GM12892 (cell line): Measurements from ENCODE around the gene IL20RB.

Source experiments
- POLR2AphosphoS5 ChIP-seq: IDR thresholded peaks from 2 replicates; pipeline ENCODE4 v1.6.1; 2011; ENCODE audit warnings: low read depth, low read length, control low read depth
- TAF1 ChIP-seq: IDR thresholded peaks from 2 replicates; pipeline ENCODE4 v1.6.1; 2011; ENCODE audit warnings: low read depth, mild to moderate bottlenecking, control low read depth, low read length, borderline replicate concordance

DNA sequence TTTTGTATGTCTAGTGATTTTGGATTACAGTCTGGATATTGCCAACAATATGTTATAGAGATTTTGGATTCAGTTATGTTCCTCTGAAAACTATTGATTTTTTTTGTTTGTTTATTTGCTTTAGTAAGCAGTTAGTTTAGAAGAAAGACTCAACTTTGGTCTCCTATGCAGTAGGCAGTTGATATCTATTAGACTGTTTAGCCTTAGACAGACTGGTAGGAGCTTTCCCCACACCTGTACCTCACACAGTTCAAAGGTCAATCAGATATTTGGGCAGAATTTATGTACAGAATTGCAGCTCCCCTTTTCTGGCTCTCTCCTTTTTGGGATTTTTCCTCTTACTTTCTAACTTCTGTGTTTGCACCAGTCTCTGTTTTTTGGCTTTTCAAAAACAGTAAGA lies 42.3 kb downstream of the IL20RB start:
- no peak for TF ChIP-seq POLR2AphosphoS5
- TF ChIP-seq TAF1, result no peak
